DOHH2 (cell line): ENCODE results near the gene SAG.

Source experiments
- H3F3A ChIP-seq: fragments of 200-600 bp; sonication (generic), shearing (Covaris generic); 2 replicates; pipeline ENCODE4 v1.6.0; 2016; ENCODE audit warnings: antibody characterized with exemption, mild to moderate bottlenecking; ENCODE audit not compliant: control insufficient read depth, insufficient read depth
- H3K27ac ChIP-seq: fragments of 200-600 bp; sonication (generic); 2 replicates; pipeline ENCODE4 v1.5.1; 2014; ENCODE audit warnings: low read depth, mild to moderate bottlenecking, low read length, moderate library complexity
- H3K27me3 ChIP-seq: fragments of 200-600 bp; sonication (generic); 2 replicates; pipeline ENCODE4 v1.6.1; 2014; ENCODE audit warnings: mild to moderate bottlenecking, low read length, mixed read lengths; ENCODE audit not compliant: control insufficient read depth
- H3K36me3 ChIP-seq: fragments of 200-600 bp; sonication (generic); 2 replicates; pipeline ENCODE4 v1.6.1; 2014; ENCODE audit warnings: mild to moderate bottlenecking, low read length, moderate library complexity, mixed read lengths; ENCODE audit not compliant: control insufficient read depth
- H3K4me1 ChIP-seq: fragments of 200-600 bp; sonication (generic); 2 replicates; pipeline ENCODE4 v1.6.1; 2014; ENCODE audit warnings: mild to moderate bottlenecking, low read length, mixed read lengths; ENCODE audit not compliant: control insufficient read depth
- H3K4me2 ChIP-seq: fragments of 200-600 bp; sonication (generic); 2 replicates; pipeline ENCODE4 v1.6.0; 2014; ENCODE audit warnings: mild to moderate bottlenecking, low read length, moderate library complexity
- H3K4me3 ChIP-seq: fragments of 200-600 bp; sonication (generic); 2 replicates; pipeline ENCODE4 v1.5.1; 2014; ENCODE audit warnings: mild to moderate bottlenecking, low read length, mixed read lengths
- H3K79me2 ChIP-seq: fragments of 200-600 bp; sonication (generic); 2 replicates; pipeline ENCODE4 v1.6.1; 2014; ENCODE audit warnings: mild to moderate bottlenecking, low read length, mixed read lengths; ENCODE audit not compliant: control insufficient read depth
- H3K9me2 ChIP-seq: fragments of 200-600 bp; sonication (generic); replicated peaks from 2 replicates; pipeline ENCODE4 v1.6.1; 2014; ENCODE audit warnings: mild to moderate bottlenecking, low read length, mixed read lengths; ENCODE audit not compliant: control insufficient read depth
- H3K9me3 ChIP-seq: fragments of 200-600 bp; sonication (generic); 2 replicates; pipeline ENCODE4 v1.6.1; 2014; ENCODE audit warnings: antibody characterized with exemption, low read length, mixed read lengths; ENCODE audit not compliant: control insufficient read depth, insufficient read depth
- H4K20me1 ChIP-seq: fragments of 200-600 bp; sonication (generic); 2 replicates; pipeline ENCODE4 v1.6.0; 2014; ENCODE audit warnings: low read depth, mild to moderate bottlenecking, antibody characterized with exemption, low read length, moderate library complexity; ENCODE audit not compliant: control insufficient read depth, insufficient read depth
- EZH2phosphoT487 ChIP-seq: fragments of 200-600 bp; sonication (generic); IDR thresholded peaks from 2 replicates; pipeline ENCODE4 v1.6.1; 2017; ENCODE audit warnings: borderline replicate concordance, mild to moderate bottlenecking, antibody characterized with exemption, low read length, moderate library complexity, mixed read lengths
- TF ChIP-seq, protein P1 (sequence below): fragments of 200-600 bp; sonication (generic); IDR thresholded peaks from one replicate; pipeline ENCODE4 v1.5.1; 2014; ENCODE audit warnings: antibody characterized with exemption, mild to moderate bottlenecking, low read depth, low read length; ENCODE audit not compliant: poor library complexity, severe bottlenecking

SAG gene

DNA sequence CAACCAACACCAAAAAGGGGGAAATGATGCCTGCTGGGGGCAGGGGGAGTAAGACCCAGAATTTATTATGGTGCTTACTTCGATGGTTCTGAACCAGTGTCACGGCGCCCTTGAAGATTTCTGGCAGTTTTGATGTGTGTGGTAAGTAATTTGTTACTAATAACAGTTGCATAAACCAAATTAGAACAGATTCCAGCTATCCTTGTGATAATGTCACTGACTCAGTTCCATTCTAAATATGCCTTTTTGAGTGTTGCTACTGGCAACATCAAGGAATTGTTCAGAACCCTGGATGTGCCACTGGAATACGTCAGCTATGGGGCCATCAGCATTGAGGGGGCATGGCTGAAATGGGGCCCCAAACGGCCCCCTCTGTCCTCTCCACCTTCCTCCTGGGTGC is 11.6 kb downstream of the SAG start:
- Histone ChIP-seq H3K36me3 (no peaks in the 10 kb centered on the region), H3K4me1 (peaks cover 21% of the 10 kb centered on the region), H4K20me1 (no peaks in the 10 kb centered on the region), H3K4me2 (no peak overlapping the region), H3K27ac (no peak overlapping the region), H3K9me2 (no peaks in the 10 kb centered on the region), H3K27me3 (peaks cover 14% of the 10 kb centered on the region), H3K4me3 (no peak overlapping the region), H3K9me3 (no peaks in the 10 kb centered on the region), H3K79me2 (no peaks in the 10 kb centered on the region), H3F3A (0 out of 2 replicates have a peak, but pooled peaks cover 3% of the 10 kb centered on the region)
- TF ChIP-seq, protein P1, sequence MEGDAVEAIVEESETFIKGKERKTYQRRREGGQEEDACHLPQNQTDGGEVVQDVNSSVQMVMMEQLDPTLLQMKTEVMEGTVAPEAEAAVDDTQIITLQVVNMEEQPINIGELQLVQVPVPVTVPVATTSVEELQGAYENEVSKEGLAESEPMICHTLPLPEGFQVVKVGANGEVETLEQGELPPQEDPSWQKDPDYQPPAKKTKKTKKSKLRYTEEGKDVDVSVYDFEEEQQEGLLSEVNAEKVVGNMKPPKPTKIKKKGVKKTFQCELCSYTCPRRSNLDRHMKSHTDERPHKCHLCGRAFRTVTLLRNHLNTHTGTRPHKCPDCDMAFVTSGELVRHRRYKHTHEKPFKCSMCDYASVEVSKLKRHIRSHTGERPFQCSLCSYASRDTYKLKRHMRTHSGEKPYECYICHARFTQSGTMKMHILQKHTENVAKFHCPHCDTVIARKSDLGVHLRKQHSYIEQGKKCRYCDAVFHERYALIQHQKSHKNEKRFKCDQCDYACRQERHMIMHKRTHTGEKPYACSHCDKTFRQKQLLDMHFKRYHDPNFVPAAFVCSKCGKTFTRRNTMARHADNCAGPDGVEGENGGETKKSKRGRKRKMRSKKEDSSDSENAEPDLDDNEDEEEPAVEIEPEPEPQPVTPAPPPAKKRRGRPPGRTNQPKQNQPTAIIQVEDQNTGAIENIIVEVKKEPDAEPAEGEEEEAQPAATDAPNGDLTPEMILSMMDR: no peak
- no peak for TF ChIP-seq EZH2phosphoT487

DNA sequence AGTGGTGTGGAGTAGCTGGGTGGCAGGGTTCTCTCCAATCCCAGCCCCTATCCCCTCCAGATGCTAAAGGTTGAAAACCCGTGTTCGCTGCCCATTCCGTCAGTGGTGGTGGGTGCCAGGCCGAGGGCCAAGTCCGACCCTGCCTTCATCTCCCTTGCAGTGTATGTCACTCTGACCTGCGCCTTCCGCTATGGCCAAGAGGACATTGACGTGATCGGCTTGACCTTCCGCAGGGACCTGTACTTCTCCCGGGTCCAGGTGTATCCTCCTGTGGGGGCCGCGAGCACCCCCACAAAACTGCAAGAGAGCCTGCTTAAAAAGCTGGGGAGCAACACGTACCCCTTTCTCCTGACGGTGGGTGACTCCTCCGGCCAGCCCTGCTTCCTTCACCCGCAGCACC is 12.9 kb downstream of the SAG start:
- H3K9me2 ChIP-seq: no peaks in the 10 kb centered on the region
- no peak overlapping the region for H3K27ac ChIP-seq
- no peaks in the 10 kb centered on the region for H4K20me1 ChIP-seq
- peaks cover 21% of the 10 kb centered on the region for H3K4me1 ChIP-seq
- 0 out of 2 replicates have a peak, but pooled peaks cover 3% of the 10 kb centered on the region for H3F3A ChIP-seq
- no peak overlapping the region for H3K4me2 ChIP-seq
- no peaks in the 10 kb centered on the region for H3K79me2 ChIP-seq
- H3K4me3 ChIP-seq: no peak overlapping the region
- TF ChIP-seq EZH2phosphoT487: no peak
- TF ChIP-seq, protein P1: no peak
- H3K9me3 ChIP-seq: no peaks in the 10 kb centered on the region
- no peaks in the 10 kb centered on the region for H3K36me3 ChIP-seq
- H3K27me3 ChIP-seq: peaks cover 16% of the 10 kb centered on the region

DNA sequence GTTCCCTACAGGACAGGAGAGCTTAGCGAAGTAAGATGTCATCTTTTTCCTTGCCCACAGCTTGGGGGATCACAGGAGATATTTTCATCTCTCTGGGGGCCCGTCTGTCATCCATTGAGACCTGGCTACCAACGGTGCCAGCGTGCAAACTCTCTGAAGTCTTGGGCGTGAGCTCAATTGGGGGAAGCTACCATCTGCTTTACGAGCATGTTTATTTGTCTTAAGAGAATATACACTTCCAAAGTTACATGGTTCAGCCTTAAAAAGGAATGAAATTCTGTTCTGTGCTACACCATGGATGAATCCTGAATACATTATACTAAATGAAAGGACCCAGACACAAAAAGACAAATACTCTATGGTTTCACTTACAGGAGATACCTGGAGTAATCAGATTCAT is 13.6 kb downstream of the SAG start:
- Histone ChIP-seq H3K4me3 (no peak overlapping the region), H3K4me1 (peaks cover 18% of the 10 kb centered on the region)

More for the DNA sequence above, 13.6 kb downstream of the SAG start:
- no peak overlapping the region for H3K4me2 ChIP-seq
- H3K36me3 ChIP-seq: no peaks in the 10 kb centered on the region
- H3K27ac ChIP-seq: no peak overlapping the region
- H3F3A ChIP-seq: 0 out of 2 replicates have a peak, but pooled peaks cover 3% of the 10 kb centered on the region
- H3K27me3 ChIP-seq: peaks cover 17% of the 10 kb centered on the region
- H4K20me1 ChIP-seq: no peaks in the 10 kb centered on the region
- no peaks in the 10 kb centered on the region for H3K79me2 ChIP-seq
- H3K9me2 ChIP-seq: no peaks in the 10 kb centered on the region
- H3K9me3 ChIP-seq: no peaks in the 10 kb centered on the region
- TF ChIP-seq, protein P1: no peak
- TF ChIP-seq EZH2phosphoT487: no peak
